Cerebellar nuclear complex (tissue), 1 donor: ENCODE results near the gene ABR.
"Not testable (repeated sequence)": the region's sequence is repeated elsewhere in the genome, so short reads cannot be mapped to it uniquely, and the experiment has no call there.

Experiments
- DNase-seq, 2 experiments: peaks; one replicate each; lab custom pipeline; 2025; lab: John Stamatoyannopoulos, UW

ABR gene

DNA sequence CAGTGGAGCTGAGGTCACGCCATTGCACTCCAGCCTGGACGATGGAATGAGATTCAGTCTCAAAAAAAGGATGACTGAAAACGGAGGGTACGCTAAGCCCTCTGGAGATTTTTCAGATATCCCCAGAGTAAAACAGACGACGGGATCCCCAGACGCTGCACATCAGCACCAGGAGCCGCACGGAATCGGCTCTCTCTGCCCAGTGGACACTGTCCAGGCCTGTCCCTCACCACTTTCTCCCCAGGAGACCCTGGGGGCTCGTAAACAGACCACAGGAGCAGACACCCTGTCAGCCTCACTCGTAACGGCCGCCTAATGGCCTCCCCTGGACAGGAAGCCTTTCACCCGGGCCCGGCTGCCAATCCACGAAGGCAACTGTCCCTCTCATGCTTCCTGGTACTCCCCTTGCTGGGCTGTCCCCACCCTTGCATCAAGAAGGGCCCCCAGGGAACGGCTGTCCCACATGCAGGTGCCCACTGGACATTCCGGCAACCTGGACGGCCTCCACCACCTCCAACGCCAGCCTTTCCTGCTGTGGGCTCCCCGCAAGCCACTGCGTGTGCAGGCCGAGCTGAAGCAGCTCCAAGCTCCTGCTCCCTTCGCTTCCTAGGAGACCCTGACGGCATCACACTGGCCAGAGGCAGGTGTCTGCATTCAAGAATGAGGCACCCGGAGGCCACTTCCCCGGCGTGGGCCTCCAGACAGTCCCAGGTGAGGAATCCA is 108.5 kb downstream of the ABR start:
- no peak for DNase-seq

DNA sequence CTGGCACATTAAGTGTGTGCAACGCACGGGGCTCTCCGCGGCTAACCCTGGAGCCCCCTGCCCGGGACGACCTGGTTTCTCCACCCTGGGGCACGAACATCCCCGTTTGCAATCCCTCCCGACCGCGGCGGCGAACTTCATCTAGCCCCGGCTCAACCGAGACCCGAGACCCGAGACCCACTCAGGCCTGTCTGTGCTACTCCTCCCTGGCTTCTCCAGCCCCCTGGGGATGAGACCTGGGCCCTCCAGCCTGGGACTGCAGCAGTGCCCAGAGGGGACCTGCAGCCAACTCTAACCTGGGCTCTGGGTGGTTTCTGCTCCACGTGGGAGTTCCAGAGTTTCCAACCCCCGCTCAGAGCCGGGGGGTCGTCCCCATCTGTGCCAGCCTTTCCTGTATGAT is 109.4 kb downstream of the ABR start:
- no peak for DNase-seq

DNA sequence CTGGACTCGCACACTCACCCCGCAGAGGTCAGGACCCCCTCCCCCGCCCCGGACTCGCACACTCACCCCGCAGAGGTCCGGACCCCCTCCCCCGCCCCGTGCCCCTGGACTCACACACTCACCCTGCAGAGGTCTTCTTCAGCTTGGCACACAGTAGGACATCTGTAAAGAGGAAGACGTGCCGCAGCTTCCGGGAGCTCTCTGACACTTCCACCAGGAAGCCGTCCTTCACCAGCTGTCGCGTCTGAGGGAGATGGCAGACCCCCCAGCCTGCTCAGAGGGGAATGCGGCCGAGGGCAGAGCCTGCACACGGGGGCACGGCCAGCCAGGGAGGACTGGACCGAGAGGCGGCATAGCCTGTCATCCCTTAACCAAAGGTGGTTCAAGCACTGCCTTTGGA is 109.9 kb downstream of the ABR start:
- no peak for DNase-seq

GRCh38 chr17:1068356-1068755 is 111.4 kb downstream of the ABR start:
- no peak for DNase-seq

- DNase-seq = no peak
Measured at GRCh38 chr17:1067282-1067956, 112.4 kb downstream of the ABR start.

DNA sequence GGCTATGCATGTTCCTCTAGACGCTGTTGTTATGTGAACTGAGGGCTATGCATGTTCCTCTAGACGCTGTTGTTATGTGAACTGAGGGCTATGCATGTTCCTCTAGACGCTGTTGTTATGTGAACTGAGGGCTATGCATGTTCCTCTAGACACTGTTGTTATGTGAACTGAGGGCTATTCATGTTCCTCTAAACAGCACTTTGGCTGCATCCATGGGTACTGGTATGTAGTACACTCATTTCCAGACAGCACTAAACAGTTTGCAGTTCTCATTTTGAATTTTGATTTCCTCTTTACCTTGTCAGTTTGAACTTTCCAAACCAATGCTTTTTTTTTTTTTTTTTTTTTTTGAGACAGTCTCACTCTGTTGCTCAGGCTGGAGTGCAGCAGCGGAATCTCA is 114.4 kb downstream of the ABR start:
- DNase-seq = not testable (repeated sequence)

DNA sequence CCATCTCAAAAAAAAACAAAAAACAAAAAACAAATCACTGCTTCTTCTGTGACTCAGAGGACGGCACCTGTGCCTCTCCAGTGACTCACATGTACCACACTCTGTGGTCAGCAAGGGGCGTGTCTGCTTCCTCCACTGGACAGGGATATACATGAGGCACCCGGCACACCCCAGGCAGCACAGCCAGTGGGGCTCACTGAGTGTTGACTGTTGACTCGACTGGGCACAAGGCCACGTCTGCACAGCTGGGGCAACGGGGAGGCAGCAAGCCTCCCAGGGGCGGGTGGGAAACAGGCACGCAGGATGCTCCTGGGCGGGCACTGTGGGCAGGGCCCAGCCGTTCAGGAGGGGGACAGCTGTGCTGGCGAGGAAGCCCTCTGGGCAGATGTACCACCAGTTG is 118.8 kb downstream of the ABR start:
- no peak for DNase-seq

- DNase-seq = no peak
Measured at GRCh38 chr17:1059131-1059795, 120.5 kb downstream of the ABR start.

DNA sequence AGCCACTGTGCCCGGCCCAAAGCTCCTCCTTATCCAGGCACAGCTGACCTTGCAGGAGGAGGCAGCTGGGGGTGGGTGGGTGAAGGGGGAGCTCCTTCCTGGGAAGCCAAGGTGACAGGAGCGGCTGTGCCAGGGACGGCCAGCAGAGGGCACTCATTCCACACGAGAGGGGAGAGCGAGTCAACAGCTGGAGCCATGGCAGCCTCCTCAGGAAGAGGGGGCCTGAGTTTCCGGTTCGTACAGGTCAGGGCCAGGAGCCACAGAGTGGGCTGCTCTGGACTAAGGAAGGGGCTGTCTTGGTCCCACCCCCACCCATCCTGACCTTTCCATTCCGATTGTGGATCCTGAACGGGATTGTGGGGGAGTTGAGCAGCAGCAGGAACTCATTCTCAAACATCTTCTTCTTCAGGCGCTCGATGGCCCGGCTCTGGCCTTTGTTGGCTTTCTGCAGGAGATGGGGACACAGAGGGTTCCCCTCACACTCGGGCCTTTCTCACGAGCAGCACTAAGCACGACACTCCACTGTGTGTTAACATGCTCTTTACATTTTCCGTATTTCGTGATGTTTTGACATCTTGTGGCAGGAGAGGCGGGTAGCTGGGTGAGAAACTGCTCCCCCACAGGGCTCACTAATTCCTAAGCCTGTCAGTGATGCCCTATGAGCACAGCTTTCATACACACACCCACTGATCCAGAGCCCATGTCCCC is 121.2 kb downstream of the ABR start:
- no peak for DNase-seq

DNA sequence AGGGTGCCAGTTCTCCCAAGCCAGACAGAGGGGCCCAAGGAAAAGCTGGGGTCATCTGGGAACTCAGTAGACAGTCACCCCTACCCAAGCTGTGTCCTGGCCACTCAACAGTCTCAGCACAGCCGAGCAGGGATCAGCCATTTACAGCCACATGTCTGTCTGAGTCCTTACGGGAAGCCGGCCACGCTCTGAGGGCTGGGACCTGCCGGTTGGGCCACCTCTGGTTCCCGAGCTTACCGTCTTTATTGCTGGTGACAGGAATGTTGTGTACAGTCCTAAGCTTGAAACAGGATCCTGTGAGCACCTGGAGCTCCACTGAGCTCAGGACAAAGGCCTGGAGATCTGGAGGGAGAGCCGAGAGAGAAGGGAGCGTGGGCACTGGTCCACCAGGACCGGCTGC is 123.0 kb downstream of the ABR start:
- no peak for DNase-seq

- peak in 1 of 2 experiments; percentile 6 for DNase-seq
Measured at GRCh38 chr17:1055751-1056645, 123.8 kb downstream of the ABR start.

GRCh38 chr17:1055231-1055630 is 124.5 kb downstream of the ABR start:
- no peak for DNase-seq

GRCh38 chr17:1054656-1055055 is 125.1 kb downstream of the ABR start:
- DNase-seq = no peak

DNA sequence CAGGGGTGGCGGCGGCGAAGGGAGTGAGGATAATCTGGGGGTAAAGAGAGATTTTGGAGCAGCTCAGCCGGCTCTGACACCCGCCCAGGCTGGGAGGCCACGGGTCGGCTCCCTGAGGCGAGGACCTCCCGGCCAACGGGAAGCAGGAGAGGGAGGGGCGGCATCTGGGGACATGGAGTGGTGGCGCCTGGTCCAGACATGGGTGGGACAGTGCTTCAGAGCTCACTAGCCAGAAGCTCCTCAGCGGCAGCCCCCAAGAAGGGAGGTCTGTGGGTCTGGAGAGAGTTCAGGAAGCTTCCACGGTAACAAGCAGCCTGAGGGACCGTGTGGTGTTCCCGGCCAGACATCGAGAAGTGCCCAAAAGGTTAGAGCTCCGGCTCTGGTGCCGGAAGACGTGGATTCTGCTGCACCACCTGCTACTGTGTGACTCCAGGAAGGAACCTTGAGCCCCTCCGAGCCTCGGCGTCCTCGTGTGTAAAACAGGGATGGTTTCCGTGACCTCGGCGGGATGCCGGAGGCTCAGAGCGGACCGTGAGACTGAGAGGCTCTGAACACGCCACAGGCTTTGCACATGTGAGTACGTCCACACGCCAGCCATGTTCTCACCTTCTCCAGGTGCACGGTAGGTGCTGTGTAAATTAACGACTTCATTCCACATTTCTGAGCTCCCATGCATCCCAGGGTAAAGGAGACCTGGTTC is 126.0 kb downstream of the ABR start:
- no peak for DNase-seq

GRCh38 chr17:1050996-1051925 is 128.5 kb downstream of the ABR start:
- DNase-seq = no peak

DNA sequence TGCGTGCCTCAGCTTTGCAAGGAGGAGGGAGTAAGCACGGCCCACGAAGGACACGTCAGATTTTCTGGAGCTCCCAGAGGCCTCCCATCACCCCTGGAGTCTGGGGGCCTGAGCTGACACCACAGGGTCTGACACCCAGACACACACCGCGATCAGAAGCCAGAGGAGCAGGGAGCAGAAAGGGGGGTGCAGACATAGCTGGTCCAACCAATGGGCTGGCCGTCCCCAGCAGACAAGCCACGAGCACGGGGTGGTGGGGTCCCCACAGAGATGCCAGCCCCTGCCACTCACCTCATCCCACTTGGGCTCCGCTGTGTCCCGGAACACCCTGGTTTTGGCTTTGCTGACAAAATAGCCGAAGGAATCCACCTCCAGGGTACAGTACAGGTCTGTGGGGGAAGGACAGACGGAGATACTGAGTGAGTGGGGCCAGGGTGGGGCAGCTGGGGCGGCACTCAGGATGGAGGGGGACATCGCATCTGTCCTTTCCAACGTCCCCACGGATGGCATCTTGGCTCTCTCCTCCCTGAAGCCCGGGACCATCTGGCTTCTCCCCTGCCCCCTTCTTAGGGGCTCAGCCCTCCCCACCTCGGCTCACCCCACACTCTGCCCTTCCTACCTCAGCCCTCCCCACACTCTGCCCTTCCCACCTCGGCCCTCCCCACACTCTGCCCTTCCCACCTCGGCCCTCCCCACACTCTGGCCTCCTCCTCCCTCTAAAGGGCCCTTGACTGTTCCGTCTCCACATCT is 129.4 kb downstream of the ABR start:
- no peak for DNase-seq

GRCh38 chr17:1049446-1050225 is 130.1 kb downstream of the ABR start:
- DNase-seq = no peak

GRCh38 chr17:1048516-1049115 is 131.2 kb downstream of the ABR start:
- DNase-seq = not testable (repeated sequence)
